ENCODE results near the gene HIBADH.
"Not testable (repeated sequence)": the region's sequence is repeated elsewhere in the genome, so short reads cannot be mapped to it uniquely, and the experiment has no call there.

HIBADH gene

DNA sequence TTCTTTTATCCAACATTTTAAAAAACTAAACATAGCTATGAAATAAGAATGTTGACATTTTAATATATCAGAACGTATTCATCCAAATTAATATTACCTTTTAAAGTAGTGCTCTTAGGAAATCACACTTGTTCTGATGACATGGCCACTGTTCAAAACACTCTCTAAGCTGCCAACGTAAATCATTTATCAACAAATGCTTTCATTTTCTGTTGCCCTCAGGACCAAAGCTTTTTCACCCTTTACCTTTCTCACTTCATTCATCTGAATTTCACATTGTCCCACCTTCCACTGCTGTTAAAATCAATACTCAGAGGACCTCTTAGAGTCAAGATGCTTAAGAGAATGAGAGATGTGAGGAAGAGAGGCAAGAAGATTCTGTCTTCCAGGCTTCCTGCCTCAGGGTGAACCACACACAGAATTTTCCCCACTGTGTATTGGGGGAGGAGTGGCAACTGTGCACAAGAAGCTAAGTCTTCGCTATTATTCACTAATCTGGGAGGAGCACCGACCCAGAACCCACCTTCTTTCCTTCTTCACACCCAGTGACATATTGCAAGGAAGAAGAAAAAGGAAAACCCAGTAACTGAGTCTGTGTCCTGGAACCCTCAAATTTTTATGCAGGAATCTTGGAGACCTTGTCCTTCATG lies 21.0 kb downstream of the HIBADH start:
- no peak overlapping the region for H3K4me3 ChIP-seq (ENCODE audit: severe bottlenecking)
- peaks cover 18% of the 10 kb centered on the region for H3K36me3 ChIP-seq (ENCODE audit: low read depth)
- ATAC-seq (ENCODE audit: low read depth) (peak; percentile 50), DNase-seq (ENCODE audit: low spot score) (no peak)
- H3K9me3 ChIP-seq (ENCODE audit: severe bottlenecking): no peaks in the 10 kb centered on the region
- H3K27me3 ChIP-seq (ENCODE audit: insufficient read depth, poor library complexity, severe bottlenecking): no peaks in the 10 kb centered on the region
- TF ChIP-seq, protein P1, sequence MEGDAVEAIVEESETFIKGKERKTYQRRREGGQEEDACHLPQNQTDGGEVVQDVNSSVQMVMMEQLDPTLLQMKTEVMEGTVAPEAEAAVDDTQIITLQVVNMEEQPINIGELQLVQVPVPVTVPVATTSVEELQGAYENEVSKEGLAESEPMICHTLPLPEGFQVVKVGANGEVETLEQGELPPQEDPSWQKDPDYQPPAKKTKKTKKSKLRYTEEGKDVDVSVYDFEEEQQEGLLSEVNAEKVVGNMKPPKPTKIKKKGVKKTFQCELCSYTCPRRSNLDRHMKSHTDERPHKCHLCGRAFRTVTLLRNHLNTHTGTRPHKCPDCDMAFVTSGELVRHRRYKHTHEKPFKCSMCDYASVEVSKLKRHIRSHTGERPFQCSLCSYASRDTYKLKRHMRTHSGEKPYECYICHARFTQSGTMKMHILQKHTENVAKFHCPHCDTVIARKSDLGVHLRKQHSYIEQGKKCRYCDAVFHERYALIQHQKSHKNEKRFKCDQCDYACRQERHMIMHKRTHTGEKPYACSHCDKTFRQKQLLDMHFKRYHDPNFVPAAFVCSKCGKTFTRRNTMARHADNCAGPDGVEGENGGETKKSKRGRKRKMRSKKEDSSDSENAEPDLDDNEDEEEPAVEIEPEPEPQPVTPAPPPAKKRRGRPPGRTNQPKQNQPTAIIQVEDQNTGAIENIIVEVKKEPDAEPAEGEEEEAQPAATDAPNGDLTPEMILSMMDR (IDR thresholded peaks at IDR 0.05; ENCODE audit: poor library complexity, severe bottlenecking): no peak
- H3K27ac ChIP-seq (ENCODE audit: poor library complexity, severe bottlenecking): peak overlapping the region; percentile 94
- H3K4me1 ChIP-seq (ENCODE audit: insufficient read depth, poor library complexity, severe bottlenecking): peaks cover 39% of the 10 kb centered on the region

DNA sequence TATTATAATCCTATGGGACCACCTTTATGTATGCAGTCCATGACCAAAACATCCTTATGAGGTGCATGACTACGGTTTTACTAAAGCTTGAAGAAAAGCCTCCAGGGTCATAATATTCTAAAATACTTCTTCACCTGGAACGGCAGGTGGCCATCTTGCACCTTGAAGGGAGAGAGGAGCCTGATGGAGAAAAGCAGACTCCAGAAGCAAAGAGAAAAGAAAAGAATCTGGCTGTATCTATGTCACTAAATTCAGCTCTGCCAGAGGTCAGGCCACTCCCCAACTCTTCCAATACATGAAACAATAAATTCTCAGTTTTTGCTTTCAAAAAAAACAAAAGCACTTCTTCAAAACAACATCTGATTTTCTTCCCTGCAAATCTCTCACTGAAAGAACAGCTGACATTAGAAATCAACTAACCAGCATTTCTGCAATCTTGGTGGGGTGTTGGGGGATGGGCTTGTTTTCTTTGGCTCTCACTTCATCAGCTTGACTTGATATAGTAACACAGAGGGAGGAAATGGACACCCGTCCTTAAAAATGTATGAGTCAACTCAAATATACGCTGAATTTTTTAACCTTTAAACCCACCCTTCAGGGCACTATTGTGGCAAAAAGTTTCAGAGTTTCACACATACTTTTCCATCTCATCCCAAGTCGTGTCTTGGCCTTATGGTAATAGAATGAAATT lies 21.7 kb downstream of the HIBADH start:
- peak; percentile 91 for ATAC-seq (ENCODE audit: low read depth)
- H3K27me3 ChIP-seq (ENCODE audit: insufficient read depth, poor library complexity, severe bottlenecking): no peaks in the 10 kb centered on the region
- no peak overlapping the region for H3K4me3 ChIP-seq (ENCODE audit: severe bottlenecking)
- peak; percentile 63 for DNase-seq (ENCODE audit: low spot score)
- H3K4me1 ChIP-seq (ENCODE audit: insufficient read depth, poor library complexity, severe bottlenecking): peaks cover 32% of the 10 kb centered on the region
- TF ChIP-seq, protein P1 (IDR thresholded peaks at IDR 0.05; ENCODE audit: poor library complexity, severe bottlenecking): peak; percentile 22
- H3K27ac ChIP-seq (ENCODE audit: poor library complexity, severe bottlenecking): peak overlapping the region; percentile 94
- H3K36me3 ChIP-seq (ENCODE audit: low read depth): peaks cover 15% of the 10 kb centered on the region
- no peaks in the 10 kb centered on the region for H3K9me3 ChIP-seq (ENCODE audit: severe bottlenecking)

DNA sequence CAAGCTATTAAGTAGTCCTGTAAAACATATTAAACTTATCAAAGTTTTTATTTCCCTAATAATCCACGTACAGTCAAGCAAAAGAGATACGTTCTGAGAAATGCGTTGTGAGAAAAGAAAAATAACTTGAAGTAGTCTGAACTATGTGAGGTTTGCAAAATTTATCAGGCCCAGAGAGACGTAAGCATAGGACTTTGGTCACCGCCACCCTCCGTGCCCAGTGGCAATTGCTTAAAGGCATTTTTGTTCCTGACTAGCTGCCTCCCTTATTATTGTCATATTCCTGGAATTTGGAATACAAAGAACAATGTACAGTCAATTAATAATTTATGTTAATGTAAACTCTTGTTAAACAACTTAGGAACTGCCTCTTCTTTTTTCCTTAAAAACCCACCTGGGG lies 22.8 kb downstream of the HIBADH start:
- Histone ChIP-seq H3K36me3 (ENCODE audit: low read depth) (peaks cover 12% of the 10 kb centered on the region), H3K27ac (ENCODE audit: poor library complexity, severe bottlenecking) (no peak overlapping the region), H3K4me1 (ENCODE audit: insufficient read depth, poor library complexity, severe bottlenecking) (peaks cover 31% of the 10 kb centered on the region), H3K27me3 (ENCODE audit: insufficient read depth, poor library complexity, severe bottlenecking) (no peaks in the 10 kb centered on the region), H3K9me3 (ENCODE audit: severe bottlenecking) (no peaks in the 10 kb centered on the region), H3K4me3 (ENCODE audit: severe bottlenecking) (no peak overlapping the region)
- TF ChIP-seq, protein P1 (IDR thresholded peaks at IDR 0.05; ENCODE audit: poor library complexity, severe bottlenecking): no peak
- no peak for ATAC-seq (ENCODE audit: low read depth)
- DNase-seq (ENCODE audit: low spot score): no peak

DNA sequence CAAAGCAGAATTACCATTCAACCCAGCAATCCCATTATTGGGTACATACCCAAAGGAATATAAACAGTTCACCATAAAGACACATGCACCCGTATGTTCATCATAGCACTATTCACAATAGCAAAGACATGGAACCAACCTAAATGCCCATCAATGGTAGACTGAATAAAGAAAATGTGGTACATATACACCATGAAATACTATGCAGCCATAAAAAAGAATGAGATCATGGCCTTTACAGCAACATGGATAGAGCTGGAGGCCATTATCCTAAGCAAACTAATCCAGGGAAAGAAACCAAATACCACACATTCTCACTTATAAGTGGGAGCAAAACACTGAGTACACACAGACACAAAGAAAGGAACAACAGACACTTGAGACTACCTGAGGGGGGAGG lies 23.6 kb downstream of the HIBADH start:
- not testable (repeated sequence) for DNase-seq (ENCODE audit: low spot score); H3K27me3 ChIP-seq (ENCODE audit: insufficient read depth, poor library complexity, severe bottlenecking); H3K4me3 ChIP-seq (ENCODE audit: severe bottlenecking); H3K9me3 ChIP-seq (ENCODE audit: severe bottlenecking); ATAC-seq (ENCODE audit: low read depth); H3K27ac ChIP-seq (ENCODE audit: poor library complexity, severe bottlenecking)
- Histone ChIP-seq H3K36me3 (ENCODE audit: low read depth) (peaks cover 12% of the 10 kb centered on the region), H3K4me1 (ENCODE audit: insufficient read depth, poor library complexity, severe bottlenecking) (peaks cover 31% of the 10 kb centered on the region)

DNA sequence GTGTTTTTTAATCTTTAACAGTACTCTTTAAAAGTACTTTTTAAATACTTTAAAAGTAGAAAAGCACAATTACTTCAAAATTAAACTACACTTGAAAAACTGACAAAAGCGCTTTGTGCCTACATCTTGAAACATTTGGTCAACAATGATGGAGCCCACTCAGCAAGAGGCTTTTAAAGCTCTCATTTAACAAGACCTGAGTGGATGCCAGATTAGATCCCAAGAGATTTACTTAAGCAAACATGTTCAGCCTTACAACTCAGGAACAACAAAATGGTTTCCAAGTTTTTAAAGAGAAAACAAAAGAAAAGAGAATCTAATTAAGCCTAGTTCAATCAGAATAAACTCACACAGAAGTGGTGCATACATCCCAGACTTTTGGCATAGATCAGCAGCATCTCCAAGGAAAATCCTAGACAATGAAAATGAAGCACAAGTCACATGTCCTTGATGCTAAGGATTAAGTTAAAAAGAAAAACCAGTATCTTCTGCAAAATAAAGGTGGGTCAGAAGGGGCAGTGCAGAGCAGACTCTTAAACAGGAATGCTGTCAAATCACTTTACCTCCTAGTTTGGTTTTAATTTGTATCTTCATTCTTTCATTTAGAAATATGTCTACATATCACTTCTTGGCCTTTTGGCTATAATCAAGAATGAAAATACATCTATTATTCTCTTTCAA lies 26.2 kb downstream of the HIBADH start:
- ATAC-seq (ENCODE audit: low read depth) (no peak), DNase-seq (ENCODE audit: low spot score) (no peak)
- H3K9me3 ChIP-seq (ENCODE audit: severe bottlenecking): no peaks in the 10 kb centered on the region
- H3K27ac ChIP-seq (ENCODE audit: poor library complexity, severe bottlenecking): no peak overlapping the region
- H3K36me3 ChIP-seq (ENCODE audit: low read depth): peaks cover 10% of the 10 kb centered on the region
- peaks cover 9% of the 10 kb centered on the region for H3K4me1 ChIP-seq (ENCODE audit: insufficient read depth, poor library complexity, severe bottlenecking)
- TF ChIP-seq, protein P1 (IDR thresholded peaks at IDR 0.05; ENCODE audit: poor library complexity, severe bottlenecking): no peak
- H3K4me3 ChIP-seq (ENCODE audit: severe bottlenecking): no peak overlapping the region
- H3K27me3 ChIP-seq (ENCODE audit: insufficient read depth, poor library complexity, severe bottlenecking): no peaks in the 10 kb centered on the region

Measured in RWPE2 (cell line).